H1 (cell line): Measurements from ENCODE around the gene CLCN3.

Experiments
- BCL11A ChIP-seq, 2 experiments: IDR thresholded peaks; one replicate each; pipeline ENCODE4 v1.6.1; 2011; ENCODE audit warnings: low read depth in 2 of 2, low read length in 2 of 2, mild to moderate bottlenecking in 2 of 2
- CTCF ChIP-seq, 3 experiments: IDR thresholded peaks; 1 replicate in 2 of 3; 2 replicates in 1 of 3; pipeline versions ENCODE4 v1.5.1 to v1.6.1; 2011; ENCODE audit warnings: low read length in 3 of 3, mild to moderate bottlenecking in 3 of 3, inconsistent platforms in 2 of 3, low read depth in 1 of 3, moderate library complexity in 1 of 3; ENCODE audit not compliant: insufficient read depth in 1 of 3; ENCODE audit errors: control extremely low read depth in 1 of 3
- EP300 ChIP-seq, 2 experiments: IDR thresholded peaks; 1 replicate in 1 of 2; 2 replicates in 1 of 2; pipeline ENCODE4 v1.6.1; 2011 to 2012; ENCODE audit warnings: low read depth in 2 of 2, low read length in 2 of 2, mild to moderate bottlenecking in 2 of 2, borderline replicate concordance in 1 of 2, inconsistent platforms in 1 of 2, moderate library complexity in 1 of 2
- EZH2 ChIP-seq: fragments of 200-600 bp; sonication (generic); IDR thresholded peaks from 2 replicates; pipeline ENCODE4 v1.7.1; 2012; ENCODE audit warnings: low read depth, mild to moderate bottlenecking, moderate library complexity, low read length, inconsistent platforms; ENCODE audit not compliant: severe bottlenecking
- HDAC6 ChIP-seq: IDR thresholded peaks from one replicate; pipeline ENCODE4 v1.7.1; 2012; ENCODE audit warnings: low read depth, mild to moderate bottlenecking, inconsistent platforms, low read length, moderate library complexity
- POLR2A ChIP-seq, 2 experiments: IDR thresholded peaks; 1 replicate in 1 of 2; 2 replicates in 1 of 2; pipeline ENCODE4 v1.6.1; 2011; ENCODE audit warnings: low read depth in 2 of 2, low read length in 2 of 2, mild to moderate bottlenecking in 2 of 2; ENCODE audit errors: control extremely low read depth in 1 of 2
- RAD21 ChIP-seq, 2 experiments: IDR thresholded peaks in 1 of 2; conservative IDR thresholded peaks in 1 of 2; 2 replicates each; pipeline ENCODE4 v1.6.1; 2011; ENCODE audit warnings: low read depth in 2 of 2, low read length in 2 of 2, improper control_type of control experiment in 1 of 2, inconsistent platforms in 1 of 2, mild to moderate bottlenecking in 1 of 2, moderate library complexity in 1 of 2
- SIX5 ChIP-seq: IDR thresholded peaks from 2 replicates; pipeline ENCODE4 v1.6.1; 2011; ENCODE audit warnings: mild to moderate bottlenecking, low read depth, low read length
- TF ChIP-seq, protein P1 (sequence below): IDR thresholded peaks from 2 replicates; pipeline ENCODE4 v1.6.1; 2012; ENCODE audit warnings: inconsistent platforms

DNA sequence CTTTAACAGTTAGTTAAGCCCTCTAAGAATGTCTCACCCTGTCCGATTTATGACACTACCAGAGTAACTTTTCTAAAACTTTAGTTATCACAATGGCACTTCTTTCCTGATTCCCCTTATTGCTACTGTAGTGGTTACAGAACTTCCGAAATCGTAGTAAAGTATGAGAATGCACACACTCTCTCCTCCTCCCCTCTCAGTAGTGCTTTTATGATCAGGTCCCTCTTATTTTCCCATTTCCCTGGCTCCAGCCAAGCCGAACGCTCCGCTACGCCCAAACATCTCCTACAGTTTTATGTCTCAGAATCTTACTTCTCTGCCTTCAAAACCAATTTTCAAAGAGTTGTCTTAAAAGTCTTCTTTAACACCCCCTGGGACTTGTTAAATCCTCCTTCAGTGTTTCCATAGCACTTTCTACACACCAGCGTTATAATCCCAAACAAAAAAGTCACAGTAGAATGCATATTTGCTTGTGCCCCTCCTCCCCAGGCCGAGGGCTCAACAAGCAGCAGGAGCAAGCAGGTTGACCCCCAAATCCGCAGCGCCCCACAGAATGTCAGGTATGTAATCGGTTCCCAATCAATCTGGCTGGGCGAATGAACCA lies 136.7 kb downstream of the CLCN3 start:
- TF ChIP-seq POLR2A (IDR thresholded peaks at IDR 0.05; ENCODE audit: control extremely low read depth in 1 of 2, low read depth in 2 of 2, low read length in 2 of 2), result no peak
- TF ChIP-seq EZH2, result no peak
- no peak for TF ChIP-seq BCL11A (IDR thresholded peaks at IDR 0.05; ENCODE audit: low read depth in 2 of 2, low read length in 2 of 2)
- TF ChIP-seq CTCF (IDR thresholded peaks at IDR 0.05; ENCODE audit: control extremely low read depth in 1 of 3, insufficient read depth in 1 of 3, low read depth in 1 of 3, low read length in 3 of 3), result no peak
- no peak for TF ChIP-seq EP300 (IDR thresholded peaks at IDR 0.05; ENCODE audit: borderline replicate concordance in 1 of 2, low read depth in 2 of 2, low read length in 2 of 2)
- TF ChIP-seq SIX5, result no peak
- no peak for TF ChIP-seq HDAC6
- TF ChIP-seq RAD21 (IDR thresholded peaks at IDR 0.05 in 1 of 2, conservative IDR thresholded peaks at IDR 0.05 in 1 of 2; ENCODE audit: low read depth in 2 of 2, low read length in 2 of 2), result no peak
- TF ChIP-seq, protein P1, sequence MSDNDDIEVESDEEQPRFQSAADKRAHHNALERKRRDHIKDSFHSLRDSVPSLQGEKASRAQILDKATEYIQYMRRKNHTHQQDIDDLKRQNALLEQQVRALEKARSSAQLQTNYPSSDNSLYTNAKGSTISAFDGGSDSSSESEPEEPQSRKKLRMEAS, result no peak
